GM12878 (cell line): ENCODE results near the gene IGSF11. TPM values are rescaled to one million over a fixed set of nuclear protein-coding genes. Genes with fewer than 3 reads are reported as not detected.

Source experiments
- BCL11A ChIP-seq: IDR thresholded peaks from 2 replicates; pipeline ENCODE4 v1.6.1; 2011; ENCODE audit warnings: low read depth, low read length
- CHD1 ChIP-seq: IDR thresholded peaks from 2 replicates; pipeline ENCODE4 v1.6.1; 2012; ENCODE audit warnings: low read depth, low read length, improper control_type of control experiment
- EP300 ChIP-seq, 2 experiments: fragments of 150-350 bp in 1 of 2; IDR thresholded peaks; 2 replicates each; pipeline ENCODE4 v1.6.1; 2011 to 2012; ENCODE audit warnings: low read depth in 2 of 2, low read length in 2 of 2, borderline replicate concordance in 1 of 2, improper control_type of control experiment in 1 of 2, inconsistent platforms in 1 of 2; ENCODE audit not compliant: control insufficient read depth in 1 of 2
- HDAC2 ChIP-seq: fragments of 200-600 bp; sonication (generic); IDR thresholded peaks from 2 replicates; pipeline ENCODE4 v1.6.1; 2017
- IKZF1 ChIP-seq: fragments of 450-650 bp; conservative IDR thresholded peaks from 2 replicates; pipeline ENCODE4 v1.6.1; 2017; ENCODE audit warnings: antibody characterized with exemption, mild to moderate bottlenecking
- LARP7 ChIP-seq: fragments of 450-650 bp; IDR thresholded peaks from 2 replicates; pipeline ENCODE4 v1.6.1; 2017; ENCODE audit warnings: mild to moderate bottlenecking
- NR2F1 ChIP-seq: fragments of 450-650 bp; conservative IDR thresholded peaks from 2 replicates; pipeline ENCODE4 v1.6.1; 2017; ENCODE audit warnings: mild to moderate bottlenecking
- PAX8 ChIP-seq: fragments of 450-650 bp; IDR thresholded peaks from 2 replicates; pipeline ENCODE4 v1.6.1; 2017; ENCODE audit warnings: mild to moderate bottlenecking, moderate library complexity
- SREBF2 ChIP-seq: IDR thresholded peaks from 2 replicates; pipeline ENCODE4 v1.6.1; 2012; ENCODE audit warnings: mild to moderate bottlenecking, low read length
- TCF12 ChIP-seq: IDR thresholded peaks from 2 replicates; pipeline ENCODE4 v1.6.1; 2011; ENCODE audit warnings: low read depth, mild to moderate bottlenecking, low read length
- polyA plus RNA-seq, 11 experiments: library from polyadenylated mRNA; depleted of rRNA in 4 of 11; unstranded in 6 of 11; stranded (reverse) in 5 of 11; fragments of >200 nt; fragmentation: Nextera tagmentation in 4 of 11; fragmentation: Illumina TruSeq in 1 of 11; extraction: Ambion mirVana in 4 of 11; extraction: Trizol in 1 of 11; gene quantifications; 1 replicate in 1 of 11; 2 replicates in 10 of 11; pipeline versions ENCODE4 v1.2.1 to v1.2.3, GENCODE V29; 2011 to 2016; ENCODE audit warnings: inconsistent platforms in 2 of 11, missing spikeins in 2 of 11, low read depth in 1 of 11
- total RNA-seq, 4 experiments: library from RNA; depleted of rRNA in 3 of 4; stranded (reverse); fragments of >200 nt in 3 of 4; fragmentation: Illumina TruSeq in 1 of 4; extraction: Trizol in 1 of 4; gene quantifications; 2 replicates each; pipeline versions ENCODE4 v1.2.1 to v1.2.3, GENCODE V29; 2013 to 2021
- TF ChIP-seq, protein P1 (sequence below): fragments of 450-650 bp; formaldehyde crosslinking; IDR thresholded peaks from 2 replicates; pipeline ENCODE4 v1.5.0; 2022; ENCODE audit warnings: mild to moderate bottlenecking, missing genetic modification characterization
- TF ChIP-seq, protein P2 (sequence below): fragments of 450-650 bp; IDR thresholded peaks from 2 replicates; pipeline ENCODE4 v1.6.1; 2018; ENCODE audit warnings: mild to moderate bottlenecking, low read depth, moderate library complexity; ENCODE audit not compliant: partially characterized antibody
- TF ChIP-seq, protein P3 (sequence below), 3 experiments: IDR thresholded peaks in 2 of 3; conservative IDR thresholded peaks in 1 of 3; 2 replicates each; pipeline ENCODE4 v1.5.1; 2011; ENCODE audit warnings: low read depth in 3 of 3, low read length in 3 of 3, mild to moderate bottlenecking in 3 of 3, control low read depth in 2 of 3, moderate library complexity in 2 of 3, inconsistent platforms in 1 of 3, mixed read lengths in 1 of 3; ENCODE audit not compliant: control insufficient read depth in 2 of 3, insufficient read depth in 1 of 3; ENCODE audit errors: extremely low read depth in 1 of 3
- TF ChIP-seq, protein P4 (sequence below): IDR thresholded peaks from 2 replicates; pipeline ENCODE4 v1.6.1; 2011; ENCODE audit warnings: borderline replicate concordance, low read depth, mild to moderate bottlenecking, moderate library complexity, mixed read lengths, low read length; ENCODE audit not compliant: insufficient read depth; ENCODE audit errors: extremely low read length
- TF ChIP-seq, protein P5 (sequence below): fragments of 450-650 bp; IDR thresholded peaks from 2 replicates; pipeline ENCODE4 v1.6.1; 2017; ENCODE audit warnings: borderline replicate concordance
- TF ChIP-seq, protein P6 (sequence below): IDR thresholded peaks from 2 replicates; pipeline ENCODE4 v1.6.1; 2012; ENCODE audit warnings: low read length, inconsistent platforms

IGSF11 gene
- total and polyA plus RNA-seq, 10 of the 15 experiments (the other 5 are each of a cell fraction or from before 2014, with no cell fraction given): 0.03 TPM; not detected in 9

DNA sequence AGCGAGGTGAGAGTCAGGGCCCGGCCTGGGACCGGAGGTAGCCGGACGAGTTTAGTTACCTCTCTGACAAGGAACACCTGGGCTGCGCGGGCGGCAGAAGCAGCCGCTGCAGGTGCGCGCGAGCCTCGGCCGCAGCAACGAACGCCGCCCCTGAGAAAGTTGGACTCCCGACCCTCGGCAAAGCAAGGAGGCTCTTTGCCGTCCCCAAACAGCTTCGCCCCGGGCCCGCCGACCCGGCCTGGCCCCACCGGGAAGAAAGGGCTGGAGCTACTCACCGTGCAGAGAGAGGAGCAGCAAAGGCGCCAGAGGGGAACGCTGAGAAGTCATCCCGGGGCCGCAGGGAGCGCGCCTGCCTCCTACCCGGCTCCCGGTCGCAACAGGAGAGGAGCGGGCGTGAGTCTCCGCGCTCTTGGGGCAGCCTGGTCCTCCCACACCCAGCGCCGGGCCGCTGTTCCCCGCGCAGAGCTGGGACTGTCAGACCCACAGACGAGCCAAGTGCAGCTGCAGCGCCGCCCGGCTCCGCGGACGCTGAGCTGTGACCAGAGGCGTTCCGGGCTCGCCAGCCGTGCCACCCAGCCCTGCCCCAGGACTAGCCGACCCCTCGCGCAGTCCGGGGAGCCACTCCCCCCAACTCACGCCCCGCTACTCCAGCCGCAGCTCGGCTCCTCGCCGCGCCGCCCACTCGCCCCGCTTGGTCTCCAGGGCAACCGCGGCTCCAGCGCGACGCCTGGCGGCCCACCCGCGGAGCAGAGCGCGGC, at the start of gene IGSF11 (continued):
- TF ChIP-seq, protein P1, sequence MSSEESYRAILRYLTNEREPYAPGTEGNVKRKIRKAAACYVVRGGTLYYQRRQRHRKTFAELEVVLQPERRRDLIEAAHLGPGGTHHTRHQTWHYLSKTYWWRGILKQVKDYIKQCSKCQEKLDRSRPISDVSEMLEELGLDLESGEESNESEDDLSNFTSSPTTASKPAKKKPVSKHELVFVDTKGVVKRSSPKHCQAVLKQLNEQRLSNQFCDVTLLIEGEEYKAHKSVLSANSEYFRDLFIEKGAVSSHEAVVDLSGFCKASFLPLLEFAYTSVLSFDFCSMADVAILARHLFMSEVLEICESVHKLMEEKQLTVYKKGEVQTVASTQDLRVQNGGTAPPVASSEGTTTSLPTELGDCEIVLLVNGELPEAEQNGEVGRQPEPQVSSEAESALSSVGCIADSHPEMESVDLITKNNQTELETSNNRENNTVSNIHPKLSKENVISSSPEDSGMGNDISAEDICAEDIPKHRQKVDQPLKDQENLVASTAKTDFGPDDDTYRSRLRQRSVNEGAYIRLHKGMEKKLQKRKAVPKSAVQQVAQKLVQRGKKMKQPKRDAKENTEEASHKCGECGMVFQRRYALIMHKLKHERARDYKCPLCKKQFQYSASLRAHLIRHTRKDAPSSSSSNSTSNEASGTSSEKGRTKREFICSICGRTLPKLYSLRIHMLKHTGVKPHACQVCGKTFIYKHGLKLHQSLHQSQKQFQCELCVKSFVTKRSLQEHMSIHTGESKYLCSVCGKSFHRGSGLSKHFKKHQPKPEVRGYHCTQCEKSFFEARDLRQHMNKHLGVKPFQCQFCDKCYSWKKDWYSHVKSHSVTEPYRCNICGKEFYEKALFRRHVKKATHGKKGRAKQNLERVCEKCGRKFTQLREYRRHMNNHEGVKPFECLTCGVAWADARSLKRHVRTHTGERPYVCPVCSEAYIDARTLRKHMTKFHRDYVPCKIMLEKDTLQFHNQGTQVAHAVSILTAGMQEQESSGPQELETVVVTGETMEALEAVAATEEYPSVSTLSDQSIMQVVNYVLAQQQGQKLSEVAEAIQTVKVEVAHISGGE (CRISPR knock-in tag): no peak
- TF ChIP-seq BCL11A (no peak), TCF12 (peak; percentile 82; the same call in 1 of the 2 replicates), LARP7 (peak; percentile 90), CHD1 (no peak), PAX8 (no peak), IKZF1 (peak; percentile 61; the same call in 1 of the 2 replicates), NR2F1 (0 out of 2 replicates have a peak, but pooled peaks have one; percentile 19), HDAC2 (no peak), EP300 (IDR thresholded peaks at IDR 0.05; ENCODE audit: borderline replicate concordance in 1 of 2, control insufficient read depth in 1 of 2, low read depth in 2 of 2, low read length in 2 of 2) (no peak), SREBF2 (no peak)
- TF ChIP-seq, protein P2, sequence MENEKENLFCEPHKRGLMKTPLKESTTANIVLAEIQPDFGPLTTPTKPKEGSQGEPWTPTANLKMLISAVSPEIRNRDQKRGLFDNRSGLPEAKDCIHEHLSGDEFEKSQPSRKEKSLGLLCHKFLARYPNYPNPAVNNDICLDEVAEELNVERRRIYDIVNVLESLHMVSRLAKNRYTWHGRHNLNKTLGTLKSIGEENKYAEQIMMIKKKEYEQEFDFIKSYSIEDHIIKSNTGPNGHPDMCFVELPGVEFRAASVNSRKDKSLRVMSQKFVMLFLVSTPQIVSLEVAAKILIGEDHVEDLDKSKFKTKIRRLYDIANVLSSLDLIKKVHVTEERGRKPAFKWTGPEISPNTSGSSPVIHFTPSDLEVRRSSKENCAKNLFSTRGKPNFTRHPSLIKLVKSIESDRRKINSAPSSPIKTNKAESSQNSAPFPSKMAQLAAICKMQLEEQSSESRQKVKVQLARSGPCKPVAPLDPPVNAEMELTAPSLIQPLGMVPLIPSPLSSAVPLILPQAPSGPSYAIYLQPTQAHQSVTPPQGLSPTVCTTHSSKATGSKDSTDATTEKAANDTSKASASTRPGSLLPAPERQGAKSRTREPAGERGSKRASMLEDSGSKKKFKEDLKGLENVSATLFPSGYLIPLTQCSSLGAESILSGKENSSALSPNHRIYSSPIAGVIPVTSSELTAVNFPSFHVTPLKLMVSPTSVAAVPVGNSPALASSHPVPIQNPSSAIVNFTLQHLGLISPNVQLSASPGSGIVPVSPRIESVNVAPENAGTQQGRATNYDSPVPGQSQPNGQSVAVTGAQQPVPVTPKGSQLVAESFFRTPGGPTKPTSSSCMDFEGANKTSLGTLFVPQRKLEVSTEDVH: no peak
- TF ChIP-seq, protein P3, sequence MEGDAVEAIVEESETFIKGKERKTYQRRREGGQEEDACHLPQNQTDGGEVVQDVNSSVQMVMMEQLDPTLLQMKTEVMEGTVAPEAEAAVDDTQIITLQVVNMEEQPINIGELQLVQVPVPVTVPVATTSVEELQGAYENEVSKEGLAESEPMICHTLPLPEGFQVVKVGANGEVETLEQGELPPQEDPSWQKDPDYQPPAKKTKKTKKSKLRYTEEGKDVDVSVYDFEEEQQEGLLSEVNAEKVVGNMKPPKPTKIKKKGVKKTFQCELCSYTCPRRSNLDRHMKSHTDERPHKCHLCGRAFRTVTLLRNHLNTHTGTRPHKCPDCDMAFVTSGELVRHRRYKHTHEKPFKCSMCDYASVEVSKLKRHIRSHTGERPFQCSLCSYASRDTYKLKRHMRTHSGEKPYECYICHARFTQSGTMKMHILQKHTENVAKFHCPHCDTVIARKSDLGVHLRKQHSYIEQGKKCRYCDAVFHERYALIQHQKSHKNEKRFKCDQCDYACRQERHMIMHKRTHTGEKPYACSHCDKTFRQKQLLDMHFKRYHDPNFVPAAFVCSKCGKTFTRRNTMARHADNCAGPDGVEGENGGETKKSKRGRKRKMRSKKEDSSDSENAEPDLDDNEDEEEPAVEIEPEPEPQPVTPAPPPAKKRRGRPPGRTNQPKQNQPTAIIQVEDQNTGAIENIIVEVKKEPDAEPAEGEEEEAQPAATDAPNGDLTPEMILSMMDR (IDR thresholded peaks at IDR 0.05 in 2 of 3, conservative IDR thresholded peaks at IDR 0.05 in 1 of 3; ENCODE audit: control insufficient read depth in 2 of 3, extremely low read depth in 1 of 3, insufficient read depth in 1 of 3, low read depth in 3 of 3, low read length in 3 of 3): peak; percentile 51 to 68 (median 52); a peak in 5 of 6 replicates
- TF ChIP-seq, protein P4, sequence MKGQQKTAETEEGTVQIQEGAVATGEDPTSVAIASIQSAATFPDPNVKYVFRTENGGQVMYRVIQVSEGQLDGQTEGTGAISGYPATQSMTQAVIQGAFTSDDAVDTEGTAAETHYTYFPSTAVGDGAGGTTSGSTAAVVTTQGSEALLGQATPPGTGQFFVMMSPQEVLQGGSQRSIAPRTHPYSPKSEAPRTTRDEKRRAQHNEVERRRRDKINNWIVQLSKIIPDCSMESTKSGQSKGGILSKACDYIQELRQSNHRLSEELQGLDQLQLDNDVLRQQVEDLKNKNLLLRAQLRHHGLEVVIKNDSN: no peak
- TF ChIP-seq, protein P5, sequence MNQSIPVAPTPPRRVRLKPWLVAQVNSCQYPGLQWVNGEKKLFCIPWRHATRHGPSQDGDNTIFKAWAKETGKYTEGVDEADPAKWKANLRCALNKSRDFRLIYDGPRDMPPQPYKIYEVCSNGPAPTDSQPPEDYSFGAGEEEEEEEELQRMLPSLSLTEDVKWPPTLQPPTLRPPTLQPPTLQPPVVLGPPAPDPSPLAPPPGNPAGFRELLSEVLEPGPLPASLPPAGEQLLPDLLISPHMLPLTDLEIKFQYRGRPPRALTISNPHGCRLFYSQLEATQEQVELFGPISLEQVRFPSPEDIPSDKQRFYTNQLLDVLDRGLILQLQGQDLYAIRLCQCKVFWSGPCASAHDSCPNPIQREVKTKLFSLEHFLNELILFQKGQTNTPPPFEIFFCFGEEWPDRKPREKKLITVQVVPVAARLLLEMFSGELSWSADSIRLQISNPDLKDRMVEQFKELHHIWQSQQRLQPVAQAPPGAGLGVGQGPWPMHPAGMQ: no peak
- TF ChIP-seq, protein P6, sequence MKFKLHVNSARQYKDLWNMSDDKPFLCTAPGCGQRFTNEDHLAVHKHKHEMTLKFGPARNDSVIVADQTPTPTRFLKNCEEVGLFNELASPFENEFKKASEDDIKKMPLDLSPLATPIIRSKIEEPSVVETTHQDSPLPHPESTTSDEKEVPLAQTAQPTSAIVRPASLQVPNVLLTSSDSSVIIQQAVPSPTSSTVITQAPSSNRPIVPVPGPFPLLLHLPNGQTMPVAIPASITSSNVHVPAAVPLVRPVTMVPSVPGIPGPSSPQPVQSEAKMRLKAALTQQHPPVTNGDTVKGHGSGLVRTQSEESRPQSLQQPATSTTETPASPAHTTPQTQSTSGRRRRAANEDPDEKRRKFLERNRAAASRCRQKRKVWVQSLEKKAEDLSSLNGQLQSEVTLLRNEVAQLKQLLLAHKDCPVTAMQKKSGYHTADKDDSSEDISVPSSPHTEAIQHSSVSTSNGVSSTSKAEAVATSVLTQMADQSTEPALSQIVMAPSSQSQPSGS: no peak
